OCI-M2 (cell line): ENCODE measurements around the gene ING1.

Experiments
- DNase-seq: peaks from one replicate; lab custom pipeline; 2025; ENCODE audit not compliant: unreplicated experiment; lab: John Stamatoyannopoulos, UW

Gene ING1

GRCh38 chr13:110769097-110769496 is 55.6 kb downstream of the ING1 start:
- DNase-seq: no peak

GRCh38 chr13:110770678-110771077 is 57.2 kb downstream of the ING1 start:
- no peak for DNase-seq

GRCh38 chr13:110771194-110771593 is 57.7 kb downstream of the ING1 start:
- DNase-seq: no peak

- no peak for DNase-seq
These were observed 58.8 kb downstream of the ING1 start for GRCh38 chr13:110772091-110772984.
